GM19023 (cell line): ENCODE results near the gene TBX19.

Source experiments
- ATAC-seq: cut with Tn5 transposase; IDR thresholded peaks from one replicate; pipeline ENCODE4 v1.9.1; 2021; ENCODE audit warnings: mild to moderate bottlenecking, moderate library complexity; ENCODE audit not compliant: unreplicated experiment

The TBX19 gene

DNA sequence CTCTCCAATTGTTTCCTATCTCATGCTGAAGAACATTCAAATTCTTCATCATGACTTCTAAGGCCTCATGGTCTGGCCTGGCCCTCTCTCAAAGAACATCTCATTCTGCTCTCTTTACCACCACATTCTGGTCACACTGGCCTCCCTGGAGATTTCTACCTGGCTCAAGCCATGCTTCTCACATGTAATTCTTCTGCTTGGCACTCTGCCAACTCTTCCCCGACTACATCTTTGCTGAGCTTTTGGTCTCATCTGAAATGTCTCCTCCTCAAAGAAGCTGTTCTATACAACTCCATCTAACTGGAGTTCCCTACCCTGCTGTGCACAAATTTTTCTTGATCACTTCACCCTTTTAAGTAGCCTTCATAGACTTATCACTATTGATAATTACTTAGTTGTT is 1.4 kb upstream of the TBX19 start:
- ATAC-seq: no peak

- ATAC-seq: no peak
These were observed 1.1 kb downstream of the TBX19 start for GRCh38 chr1:168281603-168282325.

DNA sequence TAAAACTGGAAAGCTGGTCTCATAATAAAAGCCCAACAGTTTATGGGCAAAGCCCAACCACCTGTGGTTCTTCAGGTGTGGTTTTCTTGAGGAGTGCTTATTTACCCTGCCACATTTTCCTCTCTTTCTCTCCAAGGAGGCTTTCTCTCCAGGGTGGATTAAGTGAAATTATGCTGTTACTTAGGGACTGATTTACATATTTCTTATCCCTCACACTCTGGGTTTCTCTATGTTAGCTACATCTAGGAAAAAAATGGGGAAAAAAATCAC is 4.8 kb downstream of the TBX19 start:
- no peak for ATAC-seq

DNA sequence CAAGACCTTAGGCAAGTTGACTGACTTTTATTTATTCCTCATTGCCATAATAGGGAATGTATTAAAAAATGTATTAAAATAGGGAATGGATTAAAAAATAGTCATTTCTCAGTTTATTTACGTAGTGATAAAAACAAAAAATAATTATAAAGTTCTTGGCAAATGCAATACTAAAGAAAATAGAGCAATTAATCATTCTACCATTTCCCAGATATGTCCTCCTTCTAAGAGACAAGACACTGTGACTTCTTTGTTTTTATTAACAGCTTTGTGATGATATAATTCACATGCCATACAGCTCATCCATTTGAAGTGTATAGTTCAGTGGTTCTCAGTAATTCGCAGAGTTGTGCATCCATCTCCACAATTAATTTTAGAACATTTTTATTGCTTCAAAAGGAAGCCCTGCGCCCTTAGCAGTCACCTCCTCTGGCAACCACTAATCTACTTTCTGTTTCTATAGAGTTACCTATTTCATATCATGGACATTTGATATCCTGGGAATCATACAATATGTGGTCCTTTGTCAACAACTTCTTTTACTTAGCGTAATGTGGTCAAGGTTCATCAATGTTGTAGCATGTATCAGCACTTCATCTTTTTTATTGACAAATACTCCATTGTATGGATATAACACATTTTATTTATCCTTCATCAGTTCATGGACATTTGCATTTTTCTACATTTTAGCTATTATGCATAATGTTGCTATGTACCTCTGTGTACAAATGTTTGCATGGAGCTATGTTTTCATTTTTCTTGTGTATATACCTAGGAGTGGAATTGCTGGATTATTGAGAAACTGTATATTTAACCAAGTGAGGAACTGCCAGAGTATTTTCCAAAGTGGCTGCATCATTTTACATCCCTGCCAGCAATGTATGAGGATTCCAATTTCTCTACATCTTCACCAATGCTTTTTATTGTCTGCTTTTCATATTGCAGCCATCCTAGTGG is 5.6 kb downstream of the TBX19 start:
- no peak for ATAC-seq

DNA sequence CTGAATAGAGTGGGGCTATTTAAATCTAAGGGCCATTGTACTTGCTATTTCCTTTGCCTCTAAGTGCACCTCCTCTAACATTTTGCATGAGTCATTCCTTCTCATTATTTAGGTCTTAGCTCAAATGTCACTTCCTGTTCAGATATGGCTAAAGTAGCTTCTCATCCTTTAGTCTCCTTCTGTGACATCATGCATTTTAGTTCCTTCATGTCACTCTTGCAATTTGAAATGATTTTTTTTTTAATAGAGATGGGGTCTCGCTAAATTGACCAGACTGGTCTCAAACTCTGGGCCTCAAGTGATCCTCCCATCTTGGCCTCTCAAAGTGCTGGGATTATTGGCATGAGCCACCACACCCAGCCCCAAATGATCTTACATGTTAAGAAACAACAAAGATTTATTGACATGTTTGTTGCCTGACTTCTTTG is 6.6 kb downstream of the TBX19 start:
- no peak for ATAC-seq

DNA sequence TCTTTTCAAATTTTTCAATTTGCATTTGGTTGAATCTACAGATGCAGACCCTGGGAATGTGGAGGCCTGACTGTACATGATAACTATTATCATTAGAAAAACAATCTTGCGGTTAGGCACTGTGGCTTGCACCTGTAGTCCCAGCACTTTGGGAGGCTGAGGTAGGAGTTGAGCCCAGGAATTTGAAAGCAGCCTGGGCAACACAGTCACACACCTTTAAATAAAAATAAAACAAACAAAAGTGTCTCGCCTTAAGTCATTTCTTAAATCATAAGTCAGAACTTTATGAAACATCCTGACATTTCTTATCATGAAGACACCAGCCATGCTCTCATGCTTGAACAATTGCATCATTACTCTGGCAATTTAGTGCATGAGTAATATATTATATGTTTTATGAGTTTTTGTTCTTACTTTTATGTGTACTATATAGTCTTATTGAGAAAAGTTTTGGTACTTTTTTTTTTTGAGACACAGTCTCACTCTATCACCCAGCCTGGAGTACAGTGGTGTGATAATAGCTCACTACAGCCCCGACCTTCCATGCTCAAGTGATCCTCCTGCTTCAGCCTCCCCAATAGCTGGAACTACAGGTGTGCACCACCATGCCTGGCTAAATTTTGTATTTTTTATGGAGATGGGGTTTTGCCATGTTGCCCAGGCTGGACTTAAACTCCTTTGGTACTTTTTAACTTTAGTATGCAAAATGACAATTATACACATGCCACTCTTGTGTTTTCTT is 7.8 kb downstream of the TBX19 start:
- no peak for ATAC-seq

DNA sequence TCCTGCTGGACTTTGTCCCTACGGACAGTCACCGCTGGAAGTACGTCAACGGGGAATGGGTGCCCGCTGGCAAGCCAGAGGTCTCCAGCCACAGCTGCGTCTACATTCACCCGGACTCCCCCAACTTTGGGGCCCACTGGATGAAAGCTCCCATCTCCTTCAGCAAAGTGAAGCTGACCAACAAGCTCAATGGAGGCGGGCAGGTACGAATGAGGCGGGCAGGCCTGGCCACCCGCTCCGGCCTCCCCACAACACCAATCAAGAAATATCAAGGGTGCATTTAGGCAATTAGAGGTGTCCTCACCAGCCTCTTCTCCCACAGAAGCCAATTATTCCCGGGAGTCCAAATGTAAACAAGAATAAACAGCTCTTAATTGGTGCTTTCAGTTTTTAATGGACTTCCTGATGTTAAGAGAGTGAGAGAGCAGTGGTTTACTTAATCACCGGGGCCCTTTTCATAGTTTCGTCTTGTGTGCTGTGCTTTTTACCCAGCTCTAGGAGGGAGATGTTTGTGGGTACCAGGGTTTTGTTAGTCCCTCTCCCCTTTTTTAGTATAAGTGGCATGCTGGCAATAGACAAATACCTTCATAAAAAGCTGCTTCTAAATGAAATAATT is 10.7 kb downstream of the TBX19 start:
- ATAC-seq: no peak

GRCh38 chr1:168293356-168293755 is 12.7 kb downstream of the TBX19 start:
- ATAC-seq: no peak

- ATAC-seq: no peak
These were observed 14.9 kb downstream of the TBX19 start for GRCh38 chr1:168295411-168296114.

- no peak for ATAC-seq
These were observed 16.5 kb downstream of the TBX19 start for GRCh38 chr1:168297019-168297730.

DNA sequence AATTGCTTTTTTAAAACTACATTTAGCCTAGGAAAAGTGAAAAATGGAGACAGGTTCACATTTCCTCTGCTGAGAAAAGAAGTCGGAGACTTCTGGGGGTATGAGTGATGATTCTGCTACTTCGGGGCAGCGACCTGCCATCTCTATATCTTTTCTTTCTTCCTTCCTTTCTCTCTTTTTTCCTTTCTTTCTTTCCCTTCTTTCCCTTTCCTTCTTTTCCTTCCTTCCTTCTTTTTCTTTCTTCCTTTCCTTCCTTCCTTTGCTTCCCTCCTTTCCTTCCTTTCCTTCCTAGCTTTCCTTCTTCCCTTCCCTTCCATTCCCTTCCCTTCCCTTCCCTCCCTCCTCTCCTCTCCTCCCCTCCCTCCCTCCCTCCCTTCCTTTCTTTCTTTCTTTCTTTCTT is 17.8 kb downstream of the TBX19 start:
- no peak for ATAC-seq

- no peak for ATAC-seq
These were observed 19.9 kb downstream of the TBX19 start for GRCh38 chr1:168300626-168301025.

- ATAC-seq: no peak
These were observed 21.1 kb downstream of the TBX19 start for GRCh38 chr1:168301664-168302320.

DNA sequence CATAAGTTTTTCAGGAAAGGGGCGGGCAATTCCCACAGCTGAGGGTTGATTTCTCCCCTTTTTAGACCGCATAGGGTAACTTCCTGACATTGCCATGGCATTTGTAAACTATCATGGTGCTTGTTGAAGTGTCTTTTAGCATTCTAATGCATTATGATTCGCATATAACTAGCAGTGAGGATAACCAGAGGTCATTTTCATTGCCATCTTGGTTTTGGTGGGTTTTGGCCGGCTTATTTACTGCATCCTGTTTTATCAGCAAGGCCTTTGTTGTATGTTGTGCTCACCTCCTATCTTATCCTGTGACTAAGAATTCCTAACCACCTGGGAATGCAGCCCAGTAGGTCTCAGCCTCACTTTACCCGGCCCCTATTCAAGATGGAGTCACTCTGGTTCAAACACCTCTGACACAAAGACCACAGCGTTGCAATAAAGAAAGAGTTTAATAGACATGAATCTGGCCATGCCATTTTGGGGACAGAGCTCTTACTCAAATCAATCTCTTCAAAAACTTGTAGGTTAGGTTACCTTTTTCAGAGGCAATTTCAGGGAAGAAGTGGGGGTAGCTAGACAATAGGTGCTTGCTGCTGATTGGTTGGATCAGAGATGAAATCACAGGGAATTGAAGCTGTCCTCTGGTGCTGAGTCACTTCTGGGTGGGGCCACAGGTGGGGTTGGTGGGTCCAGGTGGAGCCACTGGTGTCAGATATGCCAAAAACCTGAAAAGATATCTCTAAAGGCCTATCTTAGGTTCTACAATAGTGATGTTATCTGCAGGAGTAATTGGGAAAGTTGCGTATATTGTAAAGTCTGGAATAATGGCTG is 23.3 kb downstream of the TBX19 start:
- no peak for ATAC-seq

DNA sequence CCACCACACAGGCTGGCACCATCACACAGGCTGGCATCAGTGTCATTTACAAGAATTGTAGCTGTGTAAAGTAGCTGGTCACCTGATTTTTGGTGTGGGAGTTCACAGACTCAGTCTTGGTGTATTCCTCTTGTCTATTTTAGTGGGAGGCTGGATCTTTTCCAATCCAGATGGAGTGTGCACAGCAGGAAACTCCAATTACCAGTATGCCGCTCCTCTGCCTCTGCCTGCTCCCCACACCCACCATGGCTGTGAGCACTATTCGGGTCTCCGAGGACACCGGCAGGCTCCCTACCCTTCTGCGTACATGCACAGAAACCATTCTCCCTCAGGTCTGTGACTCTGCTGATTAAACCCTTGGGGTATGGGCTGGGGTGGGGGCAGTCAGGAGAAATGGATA is 24.2 kb downstream of the TBX19 start:
- ATAC-seq: no peak

DNA sequence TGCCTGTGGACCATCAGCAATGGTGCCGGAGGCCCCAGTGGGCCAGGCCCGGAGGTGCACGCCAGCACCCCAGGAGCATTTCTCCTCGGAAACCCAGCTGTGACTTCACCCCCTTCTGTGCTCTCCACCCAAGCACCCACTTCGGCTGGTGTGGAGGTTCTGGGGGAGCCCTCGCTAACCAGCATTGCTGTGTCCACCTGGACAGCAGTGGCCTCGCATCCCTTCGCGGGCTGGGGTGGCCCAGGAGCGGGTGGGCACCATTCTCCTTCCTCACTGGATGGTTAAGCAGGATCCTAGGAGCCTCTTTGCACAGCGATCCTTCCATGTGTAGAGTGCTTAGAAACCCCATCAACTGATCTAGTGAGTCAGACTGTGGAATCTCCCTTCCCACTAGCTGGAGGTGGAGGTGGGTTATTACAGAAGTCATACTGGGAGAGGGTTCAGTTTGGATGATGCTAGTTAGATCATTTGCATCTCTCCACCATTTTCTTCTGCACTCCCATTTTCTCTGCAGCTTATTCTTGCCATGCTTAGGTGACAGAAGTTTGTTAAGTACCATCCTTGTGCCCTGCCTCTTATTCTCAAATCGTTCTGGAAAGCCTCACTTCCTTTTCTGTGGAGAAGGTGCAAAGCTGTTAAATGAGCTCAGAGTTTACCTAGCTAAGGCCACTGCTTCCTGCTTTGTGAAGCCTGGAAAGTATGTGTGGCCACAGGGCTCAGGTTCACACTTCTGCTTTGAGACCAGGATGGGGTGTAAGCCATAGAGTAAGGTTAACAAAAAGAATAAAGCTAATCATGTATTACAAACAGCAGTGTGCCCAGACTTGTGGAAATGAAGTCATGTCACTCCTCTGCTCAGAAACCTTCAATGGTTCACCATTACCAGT is 32.3 kb downstream of the TBX19 start:
- no peak for ATAC-seq

DNA sequence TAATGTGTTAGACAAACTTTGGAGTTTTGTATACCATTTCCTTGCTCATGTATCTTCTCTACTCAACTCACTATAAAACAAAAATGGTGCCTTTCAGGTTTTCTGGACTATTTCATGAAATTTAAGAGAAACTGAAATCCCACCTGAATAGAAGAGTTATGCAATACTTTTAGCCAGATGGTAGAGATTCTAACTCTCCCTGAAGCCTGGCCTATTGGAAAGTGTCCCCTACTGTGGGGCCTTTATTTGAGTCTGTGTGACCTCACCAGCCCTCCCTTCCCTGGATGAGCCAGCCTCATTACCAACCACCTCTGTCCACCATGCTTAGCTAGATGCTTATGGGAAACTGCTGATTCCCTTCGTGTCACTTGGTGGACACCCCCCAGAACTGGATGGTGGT is 35.5 kb downstream of the TBX19 start:
- no peak for ATAC-seq

DNA sequence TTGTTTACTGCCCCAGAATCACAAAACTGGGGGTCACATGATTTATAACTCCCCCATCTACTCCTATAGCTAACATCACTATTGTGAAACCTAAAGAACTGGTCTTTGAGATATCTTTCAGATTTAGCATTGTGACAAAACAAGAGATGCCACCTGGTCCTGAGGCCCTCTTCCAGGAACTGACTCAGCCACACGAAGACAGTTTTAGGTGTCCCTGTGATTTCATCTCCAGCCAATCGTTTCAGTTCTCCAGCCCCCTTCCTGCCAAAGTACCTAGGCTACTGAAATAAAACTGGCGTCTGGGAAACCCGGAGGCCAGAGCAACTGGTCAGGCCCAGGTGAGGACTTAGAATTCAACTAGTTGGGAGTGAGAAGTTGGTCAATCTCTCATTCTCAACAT is 36.6 kb downstream of the TBX19 start:
- ATAC-seq: no peak
